OCI-LY1 (cell line): ENCODE results near the gene UBAP1L.

Experiments
- H2AFZ ChIP-seq: fragments of 200-600 bp; sonication (generic), shearing (Covaris generic); 2 replicates; pipeline ENCODE4 v1.6.0; 2014; ENCODE audit warnings: antibody characterized with exemption, mild to moderate bottlenecking, low read length
- H3F3A ChIP-seq: fragments of 200-600 bp; sonication (generic), shearing (Covaris generic); 2 replicates; pipeline ENCODE4 v1.6.0; 2014; ENCODE audit warnings: mild to moderate bottlenecking, antibody characterized with exemption, low read length, moderate library complexity; ENCODE audit not compliant: insufficient read depth
- H3K27ac ChIP-seq: fragments of 200-600 bp; sonication (generic); 2 replicates; pipeline ENCODE4 v1.5.1; 2014; ENCODE audit warnings: low read length, mixed run types, mild to moderate bottlenecking, low read depth; ENCODE audit not compliant: poor library complexity, severe bottlenecking
- H3K27me3 ChIP-seq: fragments of 200-600 bp; sonication (generic); 2 replicates; pipeline ENCODE4 v1.6.0; 2014; ENCODE audit warnings: antibody characterized with exemption, mild to moderate bottlenecking, low read length, moderate library complexity; ENCODE audit not compliant: insufficient read depth
- H3K36me3 ChIP-seq: fragments of 200-600 bp; sonication (generic); 2 replicates; pipeline ENCODE4 v1.6.1; 2014; ENCODE audit warnings: mild to moderate bottlenecking, antibody characterized with exemption, low read length, moderate library complexity, mixed read lengths; ENCODE audit not compliant: insufficient read depth
- H3K4me1 ChIP-seq: fragments of 200-600 bp; sonication (generic); 2 replicates; pipeline ENCODE4 v1.5.1; 2014; ENCODE audit warnings: mild to moderate bottlenecking, low read length, moderate library complexity; ENCODE audit not compliant: insufficient read depth, severe bottlenecking
- H3K4me2 ChIP-seq: fragments of 200-600 bp; sonication (generic), shearing (Covaris generic); 2 replicates; pipeline ENCODE4 v1.6.1; 2014; ENCODE audit warnings: low read length
- H3K4me3 ChIP-seq: fragments of 200-600 bp; sonication (generic); 2 replicates; pipeline ENCODE4 v1.5.1; 2014; ENCODE audit warnings: low read length, low read depth, mild to moderate bottlenecking, mixed read lengths; ENCODE audit not compliant: poor library complexity, severe bottlenecking
- H3K79me2 ChIP-seq: fragments of 200-600 bp; shearing (Covaris generic); 2 replicates; pipeline ENCODE4 v1.6.1; 2016; ENCODE audit warnings: mixed run types, low read length, mixed read lengths; ENCODE audit not compliant: insufficient read depth
- H3K9ac ChIP-seq: fragments of 200-600 bp; sonication (generic), shearing (Covaris generic); 2 replicates; pipeline ENCODE4 v1.6.1; 2014; ENCODE audit warnings: mild to moderate bottlenecking, low read length, mixed read lengths
- H3K9me2 ChIP-seq: fragments of 200-600 bp; sonication (generic), shearing (Covaris generic); 2 replicates; pipeline ENCODE4 v1.6.1; 2014; ENCODE audit warnings: low read depth, mild to moderate bottlenecking, low read length, mixed read lengths
- H3K9me3 ChIP-seq: fragments of 200-600 bp; shearing (Covaris generic); 2 replicates; pipeline ENCODE4 v1.6.1; 2014; ENCODE audit warnings: low read length, mixed read lengths
- H4K20me1 ChIP-seq: fragments of 200-600 bp; sonication (generic), shearing (Covaris generic); 2 replicates; pipeline ENCODE4 v1.6.0; 2016; ENCODE audit warnings: mild to moderate bottlenecking, low read length; ENCODE audit not compliant: insufficient read depth
- EZH2 ChIP-seq: fragments of 200-600 bp; sonication (generic), shearing (Covaris generic); IDR thresholded peaks from 2 replicates; pipeline ENCODE4 v1.8.0; 2017; ENCODE audit warnings: borderline replicate concordance, mixed run types, mild to moderate bottlenecking, antibody characterized with exemption, low read length, moderate library complexity, mixed read lengths
- TF ChIP-seq, protein P1 (sequence below): fragments of 200-600 bp; sonication (generic), shearing (Covaris generic); IDR thresholded peaks from 2 replicates; pipeline ENCODE4 v1.5.1; 2017; ENCODE audit warnings: mild to moderate bottlenecking, antibody characterized with exemption, low read length, moderate library complexity, mixed read lengths

Gene UBAP1L

GRCh38 chr15:65088643-65089021 is 26.4 kb downstream of the UBAP1L start:
- H3K27ac ChIP-seq: no peak overlapping the region
- H3K27me3 ChIP-seq: no peaks in the 10 kb centered on the region
- H4K20me1 ChIP-seq: no peaks in the 10 kb centered on the region
- no peaks in the 10 kb centered on the region for H3K79me2 ChIP-seq
- H3K4me3 ChIP-seq: no peak overlapping the region
- no peaks in the 10 kb centered on the region for H3K9me2 ChIP-seq
- H3K4me2 ChIP-seq: no peak overlapping the region
- H3K9ac ChIP-seq: no peak overlapping the region
- no peaks in the 10 kb centered on the region for H3F3A ChIP-seq
- no peak for TF ChIP-seq EZH2
- TF ChIP-seq, protein P1, sequence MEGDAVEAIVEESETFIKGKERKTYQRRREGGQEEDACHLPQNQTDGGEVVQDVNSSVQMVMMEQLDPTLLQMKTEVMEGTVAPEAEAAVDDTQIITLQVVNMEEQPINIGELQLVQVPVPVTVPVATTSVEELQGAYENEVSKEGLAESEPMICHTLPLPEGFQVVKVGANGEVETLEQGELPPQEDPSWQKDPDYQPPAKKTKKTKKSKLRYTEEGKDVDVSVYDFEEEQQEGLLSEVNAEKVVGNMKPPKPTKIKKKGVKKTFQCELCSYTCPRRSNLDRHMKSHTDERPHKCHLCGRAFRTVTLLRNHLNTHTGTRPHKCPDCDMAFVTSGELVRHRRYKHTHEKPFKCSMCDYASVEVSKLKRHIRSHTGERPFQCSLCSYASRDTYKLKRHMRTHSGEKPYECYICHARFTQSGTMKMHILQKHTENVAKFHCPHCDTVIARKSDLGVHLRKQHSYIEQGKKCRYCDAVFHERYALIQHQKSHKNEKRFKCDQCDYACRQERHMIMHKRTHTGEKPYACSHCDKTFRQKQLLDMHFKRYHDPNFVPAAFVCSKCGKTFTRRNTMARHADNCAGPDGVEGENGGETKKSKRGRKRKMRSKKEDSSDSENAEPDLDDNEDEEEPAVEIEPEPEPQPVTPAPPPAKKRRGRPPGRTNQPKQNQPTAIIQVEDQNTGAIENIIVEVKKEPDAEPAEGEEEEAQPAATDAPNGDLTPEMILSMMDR: no peak
- no peak overlapping the region for H2AFZ ChIP-seq
- no peaks in the 10 kb centered on the region for H3K36me3 ChIP-seq
- H3K9me3 ChIP-seq: no peaks in the 10 kb centered on the region
- no peaks in the 10 kb centered on the region for H3K4me1 ChIP-seq

- Histone ChIP-seq H3K4me2 (no peak overlapping the region), H3K9me2 (no peaks in the 10 kb centered on the region), H3K4me3 (no peak overlapping the region), H3K9ac (no peak overlapping the region), H2AFZ (no peak overlapping the region), H3F3A (no peaks in the 10 kb centered on the region), H3K79me2 (no peaks in the 10 kb centered on the region), H3K27me3 (no peaks in the 10 kb centered on the region), H3K27ac (no peak overlapping the region), H3K4me1 (no peaks in the 10 kb centered on the region), H3K36me3 (no peaks in the 10 kb centered on the region), H4K20me1 (no peaks in the 10 kb centered on the region), H3K9me3 (no peaks in the 10 kb centered on the region)
- TF ChIP-seq EZH2: no peak
- TF ChIP-seq, protein P1: no peak
Observed at GRCh38 chr15:65087873-65088642, 26.9 kb downstream of the UBAP1L start.

DNA sequence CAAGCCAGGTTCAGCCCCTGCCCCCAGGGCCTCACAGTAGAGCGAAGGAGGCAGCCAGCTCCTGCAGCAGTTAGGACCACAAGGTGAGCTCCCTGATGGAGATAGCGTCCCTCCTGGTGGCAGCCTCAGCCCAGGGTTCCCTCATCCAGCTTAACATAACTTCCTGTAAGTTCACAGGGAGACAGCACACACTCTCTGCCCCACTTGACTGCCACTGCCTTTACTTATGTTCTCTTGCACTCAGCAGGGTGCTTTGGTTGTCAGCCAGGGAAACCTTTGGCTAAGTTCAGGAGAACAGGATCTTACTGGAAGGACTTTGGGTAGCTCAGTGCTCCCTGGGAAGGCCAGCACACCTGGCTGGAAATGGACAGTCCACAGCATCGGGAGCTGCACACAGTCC is 27.6 kb downstream of the UBAP1L start:
- Histone ChIP-seq H3F3A (no peaks in the 10 kb centered on the region), H3K27ac (no peak overlapping the region), H3K36me3 (no peaks in the 10 kb centered on the region), H3K9me3 (no peaks in the 10 kb centered on the region), H2AFZ (no peak overlapping the region), H3K4me2 (no peak overlapping the region), H3K4me3 (no peak overlapping the region), H3K9ac (no peak overlapping the region), H3K79me2 (no peaks in the 10 kb centered on the region), H3K9me2 (no peaks in the 10 kb centered on the region), H3K4me1 (no peaks in the 10 kb centered on the region), H3K27me3 (no peaks in the 10 kb centered on the region), H4K20me1 (no peaks in the 10 kb centered on the region)
- no peak for TF ChIP-seq EZH2
- TF ChIP-seq, protein P1: no peak
